ENCODE results near the gene MAPK12. TPM values are rescaled to one million over a fixed set of nuclear protein-coding genes. Genes with fewer than 3 reads are reported as not detected.

The MAPK12 gene
- total and polyA plus RNA-seq, 2 of the 4 experiments (the other 2 are of a cell fraction): 41.0 to 56.3 TPM

- H4K8ac ChIP-seq (ENCODE audit: low read depth in 2 of 2, low read length in 2 of 2): no peak overlapping the region
- no peak overlapping the region for H2BK120ac ChIP-seq (ENCODE audit: low read depth, low read length)
- H3K9ac ChIP-seq (ENCODE audit: low read depth, low read length): no peak overlapping the region
- no peak overlapping the region; the same call in 1 of the 2 replicates for H3K4me2 ChIP-seq (ENCODE audit: low read depth, low read length)
- peaks cover 4 to 45% of the 10 kb centered on the region in 2 experiments; a peak in 3 of 4 replicates for H3K79me1 ChIP-seq (ENCODE audit: low read depth in 1 of 2, low read length in 2 of 2)
- no peak overlapping the region for H2BK5ac ChIP-seq (ENCODE audit: low read depth, low read length, poor library complexity, severe bottlenecking)
- ATAC-seq (ENCODE audit: low read depth): no peak
- CTCF ChIA-PET: no interaction called here
- peaks cover 70% of the 10 kb centered on the region for H3K4me1 ChIP-seq (ENCODE audit: control insufficient read depth, insufficient read depth, low read length)
- no peak overlapping the region for H3K27ac ChIP-seq (ENCODE audit: insufficient read depth, low read length)
- no peak overlapping the region for H3K56ac ChIP-seq (ENCODE audit: extremely low read depth, insufficient read depth, low read length)
- no peak overlapping the region for H2BK15ac ChIP-seq (ENCODE audit: low read depth, low read length)
- H2AK5ac ChIP-seq (ENCODE audit: low read depth, low read length): no peak overlapping the region
- POLR2A ChIA-PET (ENCODE audit: unreplicated experiment): no interaction called here
- no peak overlapping the region for H3K23ac ChIP-seq (ENCODE audit: low read depth, low read length)
- peaks cover 23% of the 10 kb centered on the region for H3K36me3 ChIP-seq (ENCODE audit: control insufficient read depth, insufficient read depth, low read length)
- intact Hi-C loops (cut with micrococcal nuclease) (no loop called here), dilution Hi-C loops (cut with HindIII; ENCODE audit: low sequenced_read_pairs, unreplicated experiment) (no loop called here), in situ Hi-C loops (cut with MboI; ENCODE audit: low sequenced_read_pairs) (no loop called here)
- peak overlapping the region; percentile 51 for H2AK9ac ChIP-seq (replicated peaks; ENCODE audit: low read depth, low read length, poor library complexity)
- no peaks in the 10 kb centered on the region for H3K27me3 ChIP-seq (ENCODE audit: control insufficient read depth, insufficient read depth, low read length)
- no peak overlapping the region for H3K4ac ChIP-seq (ENCODE audit: low read depth, low read length)
- no peak overlapping the region for H3K14ac ChIP-seq (replicated peaks; ENCODE audit: low read depth, low read length)
- H4K91ac ChIP-seq (ENCODE audit: insufficient read depth, low read depth, low read length): no peak overlapping the region
- no TSS peak for BruUV-seq (replicated peaks)
- no peaks in the 10 kb centered on the region for H3K9me3 ChIP-seq (ENCODE audit: control insufficient read depth, insufficient read depth, low read length)
- no peak overlapping the region for H3K18ac ChIP-seq (ENCODE audit: low read depth, low read length)
- no peak for TF ChIP-seq BHLHE40 (IDR thresholded peaks at IDR 0.05; ENCODE audit: low read depth, low read length)
- TF ChIP-seq CHD1 (IDR thresholded peaks at IDR 0.05; ENCODE audit: low read depth, low read length): no peak
- no peak for TF ChIP-seq RAD21 (IDR thresholded peaks at IDR 0.05; ENCODE audit: low read length)
- no peak for TF ChIP-seq SMC3 (IDR thresholded peaks at IDR 0.05; ENCODE audit: low read depth, low read length)
- no peak for TF ChIP-seq ELK1 (IDR thresholded peaks at IDR 0.05; ENCODE audit: borderline replicate concordance, low read depth, low read length)
- no peak for TF ChIP-seq CEBPB (IDR thresholded peaks at IDR 0.05; ENCODE audit: low read depth, low read length)
- TF ChIP-seq CTCF (conservative IDR thresholded peaks at IDR 0.05; ENCODE audit: low read depth, low read length): no peak
- no peak for TF ChIP-seq MAFK (IDR thresholded peaks at IDR 0.05; ENCODE audit: low read depth, low read length)
- no peak for TF ChIP-seq USF2 (IDR thresholded peaks at IDR 0.05; ENCODE audit: low read depth, low read length)
- no peak for DNase-seq
- H2AFZ ChIP-seq (replicated peaks; ENCODE audit: low read length, poor library complexity): no peak overlapping the region
- no peak overlapping the region for H2BK20ac ChIP-seq (ENCODE audit: low read depth, low read length)
- WGBS, 2 experiments (ENCODE audit: extremely low coverage in 2 of 2, insufficient read length in 1 of 2): 36% methylated on average over 46 of the region's 93 CpGs; no CpG with 5 or more reads in 1 of the 2 experiments
- H4K20me1 ChIP-seq (ENCODE audit: insufficient read depth, low read length): peaks cover 93% of the 10 kb centered on the region
- H3K4me3 ChIP-seq (ENCODE audit: insufficient read depth, low read depth, low read length): no peak overlapping the region
- H3K9me1 ChIP-seq (ENCODE audit: insufficient read depth, low read length): peaks cover 11% of the 10 kb centered on the region
- H4K5ac ChIP-seq (ENCODE audit: low read depth, low read length): no peak overlapping the region
Measured at GRCh38 chr22:50299785-50300619, 38.5 kb upstream of the MAPK12 start.
